Measurements from ENCODE around the gene ZBTB39. TPM values are rescaled to one million over a fixed set of nuclear protein-coding genes. Genes with fewer than 3 reads are reported as not detected.
A peak's percentile ranks its signal among the peaks of the same experiment; 100 is the strongest.
"Not testable (repeated sequence)": the region's sequence is repeated elsewhere in the genome, so short reads cannot be mapped to it uniquely, and the experiment has no call there.

Gene ZBTB39
- total RNA-seq, result 1 to 10 TPM; 7.7 to 8.2 TPM

GRCh38 chr12:57005980-57006808, at the start of gene ZBTB39:
TSS of gene ZBTB39 (minus strand) at chr12:57006546. CDS start at chr12:57004917, 1,629 bp downstream.
- CTCF ChIA-PET, result interaction anchor here (0.9 to 11.2 kb wide), 27 partner anchors 9 to 280 kb away, joined by 3 to 213 read pairs (median 9); partner anchors contain the start of genes HSD17B6, MYO1A, NACA and NEMP1
- peak within 1 kb of the TSS; percentile 83 for H3K27ac Mint-ChIP-seq
- peak within 1 kb of the TSS; percentile 95 for H3K4me3 Mint-ChIP-seq
- no peaks in the 10 kb centered on the region for H3K27me3 Mint-ChIP-seq (ENCODE audit: low read depth)
- peaks cover 31% of the 10 kb centered on the region for H3K36me3 Mint-ChIP-seq (ENCODE audit: low read depth)
- ATAC-seq (peak; percentile 79), DNase-seq (peak; percentile 68)
- no peaks in the 10 kb centered on the region for H3K9me3 Mint-ChIP-seq (ENCODE audit: insufficient read depth)
- H3K4me1 Mint-ChIP-seq (ENCODE audit: low read depth), result peaks cover 60% of the 10 kb centered on the region
- POLR2A ChIA-PET, result interaction anchor here (0.6 to 1.5 kb wide), 4 partner anchors 41 to 106 kb away, joined by 3 to 5 read pairs (median 3); no protein-coding TSS in a partner anchor

- H3K27me3 Mint-ChIP-seq (ENCODE audit: low read depth), result no peaks in the 10 kb centered on the region
- peaks cover 16% of the 10 kb centered on the region for H3K4me1 Mint-ChIP-seq (ENCODE audit: low read depth)
- ChIA-PET POLR2A (interaction anchor here (0.6 to 2.0 kb wide), 2 partner anchors 8 to 153 kb away, joined by 5 to 8 read pairs; no protein-coding TSS in a partner anchor), CTCF (interaction anchor here (1.4 to 11.3 kb wide), 3 partner anchors 14 to 56 kb away, joined by 3 to 229 read pairs (median 6); no protein-coding TSS in a partner anchor)
- ATAC-seq (no peak), DNase-seq (no peak)
- H3K9me3 Mint-ChIP-seq (ENCODE audit: insufficient read depth), result peaks cover 3% of the 10 kb centered on the region
- peaks cover 66% of the 10 kb centered on the region for H3K36me3 Mint-ChIP-seq (ENCODE audit: low read depth)
- no peak overlapping the region for H3K27ac Mint-ChIP-seq
- no peak overlapping the region for H3K4me3 Mint-ChIP-seq
Observed at GRCh38 chr12:57055824-57056223, 49.5 kb upstream of the ZBTB39 start.

GRCh38 chr12:57053901-57054300, 47.6 kb upstream of the ZBTB39 start:
- peaks cover 19% of the 10 kb centered on the region for H3K4me1 Mint-ChIP-seq (ENCODE audit: low read depth)
- CTCF ChIA-PET; DNase-seq; ATAC-seq; H3K27ac Mint-ChIP-seq; H3K27me3 Mint-ChIP-seq (ENCODE audit: low read depth); H3K4me3 Mint-ChIP-seq; H3K9me3 Mint-ChIP-seq (ENCODE audit: insufficient read depth); POLR2A ChIA-PET: not testable (repeated sequence)
- H3K36me3 Mint-ChIP-seq (ENCODE audit: low read depth), result peaks cover 49% of the 10 kb centered on the region

GRCh38 chr12:57053146-57053545, 46.8 kb upstream of the ZBTB39 start:
- H3K27ac Mint-ChIP-seq; H3K4me3 Mint-ChIP-seq; DNase-seq; H3K9me3 Mint-ChIP-seq (ENCODE audit: insufficient read depth); ATAC-seq; H3K27me3 Mint-ChIP-seq (ENCODE audit: low read depth): not testable (repeated sequence)
- Mint-ChIP-seq H3K4me1 (ENCODE audit: low read depth) (peaks cover 27% of the 10 kb centered on the region), H3K36me3 (ENCODE audit: low read depth) (peaks cover 42% of the 10 kb centered on the region)
- ChIA-PET CTCF (interaction anchor here (1.0 to 7.7 kb wide), 4 partner anchors 7 to 58 kb away, joined by 4 to 105 read pairs (median 9); partner anchors contain the start of gene STAT6), POLR2A (interaction anchor here (1.0 kb wide), 1 partner anchor 19 kb away, joined by 3 read pairs; no protein-coding TSS in a partner anchor)

- H3K4me1 Mint-ChIP-seq (ENCODE audit: low read depth), result peaks cover 48% of the 10 kb centered on the region
- POLR2A ChIA-PET, result interaction anchor here (0.7 to 1.6 kb wide), 5 partner anchors 10 to 73 kb away, joined by 3 to 4 read pairs (median 3); partner anchors contain the start of gene STAT6
- H3K4me3 Mint-ChIP-seq, result no peak overlapping the region
- ATAC-seq (no peak), DNase-seq (no peak)
- H3K9me3 Mint-ChIP-seq (ENCODE audit: insufficient read depth), result peaks cover 3% of the 10 kb centered on the region
- H3K27me3 Mint-ChIP-seq (ENCODE audit: low read depth), result no peaks in the 10 kb centered on the region
- CTCF ChIA-PET, result interaction anchor here (1.1 to 7.7 kb wide), 7 partner anchors 9 to 73 kb away, joined by 3 to 105 read pairs (median 14); no protein-coding TSS in a partner anchor
- H3K36me3 Mint-ChIP-seq (ENCODE audit: low read depth), result peaks cover 29% of the 10 kb centered on the region
- no peak overlapping the region for H3K27ac Mint-ChIP-seq
Observed at GRCh38 chr12:57051011-57051410, 44.7 kb upstream of the ZBTB39 start.

GRCh38 chr12:57049890-57050289, 43.5 kb upstream of the ZBTB39 start, which contains the start of gene MYO1A:
TSS of gene MYO1A (minus strand) at chr12:57050129. CDS start at chr12:57048323, 1,806 bp downstream.
- Mint-ChIP-seq H3K36me3 (ENCODE audit: low read depth) (peaks cover 20% of the 10 kb centered on the region), H3K27ac (no peak within 1 kb of the TSS), H3K4me1 (ENCODE audit: low read depth) (peaks cover 54% of the 10 kb centered on the region), H3K27me3 (ENCODE audit: low read depth) (no peaks in the 10 kb centered on the region), H3K4me3 (no peak within 1 kb of the TSS), H3K9me3 (ENCODE audit: insufficient read depth) (peaks cover 3% of the 10 kb centered on the region)
- DNase-seq (no peak), ATAC-seq (no peak)
- CTCF ChIA-PET, result interaction anchor here (1.0 to 7.7 kb wide), 6 partner anchors 10 to 62 kb away, joined by 3 to 105 read pairs (median 44); partner anchors contain the start of gene STAT6
- POLR2A ChIA-PET, result interaction anchor here (1.0 to 1.6 kb wide), 4 partner anchors 9 to 29 kb away, joined by 3 to 4 read pairs (median 4); no protein-coding TSS in a partner anchor

GRCh38 chr12:57049119-57049446, 42.7 kb upstream of the ZBTB39 start:
- ATAC-seq (no peak), DNase-seq (no peak)
- H3K4me1 Mint-ChIP-seq (ENCODE audit: low read depth), result peaks cover 54% of the 10 kb centered on the region
- H3K4me3 Mint-ChIP-seq, result no peak overlapping the region
- no peaks in the 10 kb centered on the region for H3K27me3 Mint-ChIP-seq (ENCODE audit: low read depth)
- CTCF ChIA-PET, result interaction anchor here (0.8 to 7.7 kb wide), 7 partner anchors 11 to 62 kb away, joined by 3 to 105 read pairs (median 25); partner anchors contain the start of genes STAT6 and ZBTB39
- H3K27ac Mint-ChIP-seq, result no peak overlapping the region
- POLR2A ChIA-PET, result no interaction called here
- H3K36me3 Mint-ChIP-seq (ENCODE audit: low read depth), result peaks cover 16% of the 10 kb centered on the region
- peaks cover 3% of the 10 kb centered on the region for H3K9me3 Mint-ChIP-seq (ENCODE audit: insufficient read depth)

- Mint-ChIP-seq H3K36me3 (ENCODE audit: low read depth) (peaks cover 11% of the 10 kb centered on the region), H3K4me1 (ENCODE audit: low read depth) (peaks cover 51% of the 10 kb centered on the region), H3K27me3 (ENCODE audit: low read depth) (no peaks in the 10 kb centered on the region), H3K4me3 (no peak overlapping the region), H3K27ac (peak overlapping the region; percentile 86), H3K9me3 (ENCODE audit: insufficient read depth) (peaks cover 3% of the 10 kb centered on the region)
- DNase-seq, result peak; percentile 32
- ChIA-PET CTCF (interaction anchor here (0.8 to 7.7 kb wide), 11 partner anchors 12 to 290 kb away, joined by 3 to 105 read pairs (median 14); partner anchors contain the start of genes STAT6 and ZBTB39), POLR2A (interaction anchor here (0.5 to 2.4 kb wide), 9 partner anchors 8 to 360 kb away, joined by 3 to 9 read pairs (median 8); partner anchors contain the start of genes PTGES3 and STAT6)
- no peak for ATAC-seq
Observed at GRCh38 chr12:57048423-57049118, 42.2 kb upstream of the ZBTB39 start.

- ATAC-seq, result no peak
- peaks cover 46% of the 10 kb centered on the region for H3K4me1 Mint-ChIP-seq (ENCODE audit: low read depth)
- H3K27me3 Mint-ChIP-seq (ENCODE audit: low read depth), result no peaks in the 10 kb centered on the region
- peak overlapping the region; percentile 49 for H3K4me3 Mint-ChIP-seq
- no peak for DNase-seq
- H3K27ac Mint-ChIP-seq, result peak overlapping the region; percentile 86
- peaks cover 3% of the 10 kb centered on the region for H3K9me3 Mint-ChIP-seq (ENCODE audit: insufficient read depth)
- ChIA-PET CTCF (interaction anchor here (0.7 to 7.7 kb wide), 12 partner anchors 12 to 290 kb away, joined by 3 to 105 read pairs (median 12); partner anchors contain the start of genes STAT6 and ZBTB39), POLR2A (interaction anchor here (0.6 to 2.4 kb wide), 12 partner anchors 9 to 360 kb away, joined by 3 to 9 read pairs (median 6); partner anchors contain the start of genes PTGES3 and STAT6)
- peaks cover 5% of the 10 kb centered on the region for H3K36me3 Mint-ChIP-seq (ENCODE audit: low read depth)
Observed at GRCh38 chr12:57047981-57048380, 41.6 kb upstream of the ZBTB39 start.

- Mint-ChIP-seq H3K9me3 (ENCODE audit: insufficient read depth) (no peaks in the 10 kb centered on the region), H3K4me3 (peak overlapping the region; percentile 49), H3K27ac (peak overlapping the region; percentile 86), H3K4me1 (ENCODE audit: low read depth) (peaks cover 46% of the 10 kb centered on the region), H3K36me3 (ENCODE audit: low read depth) (peaks cover 2% of the 10 kb centered on the region), H3K27me3 (ENCODE audit: low read depth) (no peaks in the 10 kb centered on the region)
- ATAC-seq, result peak; percentile 83
- peak; percentile 84 for DNase-seq
- ChIA-PET CTCF (interaction anchor here (0.7 to 7.7 kb wide), 13 partner anchors 13 to 411 kb away, joined by 3 to 105 read pairs (median 10); partner anchors contain the start of genes STAT6 and ZBTB39), POLR2A (interaction anchor here (0.6 to 2.4 kb wide), 16 partner anchors 8 to 359 kb away, joined by 3 to 9 read pairs (median 4); partner anchors contain the start of genes NAB2, PTGES3 and STAT6)
Observed at GRCh38 chr12:57046947-57047890, 40.9 kb upstream of the ZBTB39 start.

Measured in activated CD8-positive, alpha-beta T cell treated with anti-CD3 and anti-CD28 coated beads, Interleukin-2, amount 10 ng/mL, durations not matched to agents 7 days and 5 days (primary cell).